Upper lobe of right lung (tissue), 1 donor: ENCODE data around the gene TSPAN13. TPM values are rescaled to one million over a fixed set of nuclear protein-coding genes. Genes with fewer than 3 reads are reported as not detected.

Source experiments
- ATAC-seq: fragments of 200-7000 bp; cut with Tn5 transposase; one replicate; pipeline ENCODE4 v1.9.1; 2020; ENCODE audit warnings: mild to moderate bottlenecking, moderate library complexity
- DNase-seq: peaks from one replicate; pipeline ENCODE4 v3.0.0-alpha.2; 2020
- H3K27ac ChIP-seq: fragments of 200-600 bp; one replicate; pipeline ENCODE4 v1.8.0; 2022
- H3K27me3 ChIP-seq: fragments of 200-600 bp; one replicate; pipeline ENCODE4 v1.8.0; 2022; ENCODE audit warnings: mild to moderate bottlenecking
- H3K36me3 ChIP-seq: fragments of 200-600 bp; one replicate; pipeline ENCODE4 v1.8.0; 2022
- H3K4me1 ChIP-seq: fragments of 200-600 bp; one replicate; pipeline ENCODE4 v1.8.0; 2022
- H3K4me3 ChIP-seq: fragments of 200-600 bp; one replicate; pipeline ENCODE4 v1.8.0; 2022; ENCODE audit warnings: mild to moderate bottlenecking
- H3K9me3 ChIP-seq: fragments of 200-600 bp; one replicate; pipeline ENCODE4 v1.8.0; 2022
- CTCF ChIP-seq: fragments of 200-600 bp; IDR thresholded peaks from one replicate; pipeline ENCODE4 v1.8.0; 2022; ENCODE audit warnings: antibody characterized with exemption
- intact Hi-C: fragments of 100-400 bp; cut with DNase I; formaldehyde crosslinking; loops from one replicate; pipeline ENCODE4 v1.11.0; 2022
- total RNA-seq: library from RNA; stranded (reverse); fragmentation: NEBNext Ultra II Directional; extraction: Animal tissue kit (Norgen Biotek cat#: 25700); gene quantifications from one replicate; pipeline ENCODE4 v1.2.1, GENCODE V29; 2021
- donor health status: DM: no; HTN: yes; CAD: no; lungs with severe emphysema.

TSPAN13 gene
- total RNA-seq, 1 donor from 2014 or later: 185 TPM

GRCh38 chr7:16740996-16741395, 12.6 kb upstream of the TSPAN13 start:
- Histone ChIP-seq H3K27me3 (no peaks in the 10 kb centered on the region), H3K9me3 (no peaks in the 10 kb centered on the region), H3K4me1 (peaks cover 8% of the 10 kb centered on the region), H3K27ac (no peak overlapping the region), H3K36me3 (no peaks in the 10 kb centered on the region), H3K4me3 (no peak overlapping the region)
- intact Hi-C loops: no loop called here
- ATAC-seq (no peak), DNase-seq (no peak)
- no peak for TF ChIP-seq CTCF

- Histone ChIP-seq H3K27ac (no peak overlapping the region), H3K4me3 (no peak overlapping the region)
- ATAC-seq: no peak
These were observed 11.9 kb upstream of the TSPAN13 start for GRCh38 chr7:16741676-16742075.

GRCh38 chr7:16742547-16742946, 11.0 kb upstream of the TSPAN13 start:
- Histone ChIP-seq H3K4me1 (peaks cover 8% of the 10 kb centered on the region), H3K27ac (no peak overlapping the region), H3K27me3 (no peaks in the 10 kb centered on the region), H3K4me3 (no peak overlapping the region), H3K36me3 (no peaks in the 10 kb centered on the region), H3K9me3 (no peaks in the 10 kb centered on the region)
- DNase-seq (no peak), ATAC-seq (no peak)
- intact Hi-C loops: no loop called here
- TF ChIP-seq CTCF: no peak

More at GRCh38 chr7:16741676-16742075, 11.9 kb upstream of the TSPAN13 start:
- Histone ChIP-seq H3K4me1 (peaks cover 8% of the 10 kb centered on the region), H3K36me3 (no peaks in the 10 kb centered on the region), H3K27me3 (no peaks in the 10 kb centered on the region), H3K9me3 (no peaks in the 10 kb centered on the region)
- no peak for DNase-seq
- TF ChIP-seq CTCF: no peak
- intact Hi-C loops: no loop called here

DNA sequence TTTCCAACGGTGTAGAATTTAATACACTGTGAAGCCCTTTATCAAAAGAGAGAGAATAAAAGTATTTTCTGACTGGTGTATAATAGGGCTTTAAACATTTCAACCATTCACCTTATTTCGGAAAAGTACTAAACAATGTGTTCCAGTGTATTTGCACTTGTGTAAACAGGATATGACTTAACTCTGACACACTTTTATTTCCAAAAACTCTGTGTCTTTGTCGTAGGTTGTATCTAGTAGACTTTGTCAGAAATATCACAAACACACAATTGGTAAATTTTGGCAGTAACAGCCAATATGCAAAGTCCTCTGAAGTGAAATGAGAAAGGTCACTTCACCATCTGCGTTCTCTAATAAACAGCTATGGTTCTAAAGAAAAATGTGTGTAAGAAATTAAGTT, 10.3 kb upstream of the TSPAN13 start:
- intact Hi-C loops: no loop called here
- peaks cover 8% of the 10 kb centered on the region for H3K4me1 ChIP-seq
- H3K36me3 ChIP-seq: no peaks in the 10 kb centered on the region
- no peaks in the 10 kb centered on the region for H3K27me3 ChIP-seq
- no peak for ATAC-seq
- no peak for TF ChIP-seq CTCF
- no peak overlapping the region for H3K4me3 ChIP-seq
- H3K9me3 ChIP-seq: no peaks in the 10 kb centered on the region
- no peak for DNase-seq
- no peak overlapping the region for H3K27ac ChIP-seq

- Histone ChIP-seq H3K9me3 (no peaks in the 10 kb centered on the region), H3K36me3 (no peaks in the 10 kb centered on the region), H3K27ac (no peak overlapping the region), H3K4me1 (peaks cover 8% of the 10 kb centered on the region), H3K27me3 (no peaks in the 10 kb centered on the region), H3K4me3 (no peak overlapping the region)
- ATAC-seq: no peak
- DNase-seq: no peak
- no peak for TF ChIP-seq CTCF
- intact Hi-C loops: no loop called here
These were observed 8.9 kb upstream of the TSPAN13 start for GRCh38 chr7:16744518-16745250.
